Thyroid gland (tissue), 4 donors: ENCODE data around the gene LTC4S.

ENCODE experiments used
- CTCF ChIP-seq, 6 experiments: fragments of 200-600 bp in 3 of 6; fragments of 450-650 bp in 3 of 6; sonication (generic) in 3 of 6; IDR thresholded peaks; one replicate each; pipeline ENCODE4 v1.5.1; 2016 to 2019; ENCODE audit warnings: antibody characterized with exemption in 6 of 6, mild to moderate bottlenecking in 2 of 6, inconsistent platforms in 1 of 6, moderate library complexity in 1 of 6
- POLR2A ChIP-seq, 2 donors: fragments of 450-650 bp; IDR thresholded peaks; one replicate each; pipeline ENCODE4 v1.6.1; 2017; ENCODE audit warnings: antibody characterized with exemption in 2 of 2, mild to moderate bottlenecking in 2 of 2, moderate library complexity in 1 of 2

GRCh38 chr5:179800071-179800695 is 6.4 kb downstream of the LTC4S start:
- TF ChIP-seq CTCF (IDR thresholded peaks at IDR 0.05) = no peak
- TF ChIP-seq POLR2A (IDR thresholded peaks at IDR 0.05) = no peak
